Endothelial cell of umbilical vein (primary cell): ENCODE data around the gene CMSS1.

Source experiments
- EZH2 ChIP-seq: IDR thresholded peaks from 2 replicates; pipeline ENCODE4 v1.6.1; 2012; ENCODE audit warnings: borderline replicate concordance, low read depth, mild to moderate bottlenecking, moderate library complexity, low read length, inconsistent platforms; ENCODE audit not compliant: severe bottlenecking
- FOS ChIP-seq: IDR thresholded peaks from 2 replicates; pipeline ENCODE4 v1.6.1; 2011; ENCODE audit warnings: mild to moderate bottlenecking, low read length, moderate library complexity, borderline replicate concordance; ENCODE audit not compliant: insufficient read depth
- GATA2 ChIP-seq: IDR thresholded peaks from 2 replicates; pipeline ENCODE4 v1.7.0; 2011; ENCODE audit warnings: low read depth, mild to moderate bottlenecking, moderate library complexity, mixed read lengths, low read length; ENCODE audit not compliant: insufficient read length, insufficient read depth
- MYC ChIP-seq: IDR thresholded peaks from one replicate; pipeline ENCODE4 v1.6.1; 2011; ENCODE audit warnings: mild to moderate bottlenecking, low read depth, low read length
- POLR2A ChIP-seq: IDR thresholded peaks from 2 replicates; pipeline ENCODE4 v1.6.1; 2012; ENCODE audit warnings: low read depth, mild to moderate bottlenecking, control low read depth, low read length
- POLR2AphosphoS5 ChIP-seq: IDR thresholded peaks from 2 replicates; pipeline ENCODE4 v1.6.1; 2012; ENCODE audit warnings: low read depth, mild to moderate bottlenecking, control low read depth, low read length, moderate library complexity; ENCODE audit not compliant: insufficient read depth
- TF ChIP-seq, protein P1 (sequence below), 2 donors: IDR thresholded peaks; 1 replicate in 1 of 2; 2 replicates in 1 of 2; pipeline ENCODE4 v1.5.1; 2011; ENCODE audit warnings: low read length in 2 of 2, mild to moderate bottlenecking in 2 of 2, moderate library complexity in 2 of 2, control low read depth in 1 of 2, inconsistent platforms in 1 of 2, low read depth in 1 of 2; ENCODE audit not compliant: insufficient read depth in 1 of 2; ENCODE audit errors: extremely low read depth in 1 of 2
- TF ChIP-seq, protein P2 (sequence below): IDR thresholded peaks from 2 replicates; pipeline ENCODE4 v1.6.1; 2011; ENCODE audit not compliant: insufficient read depth, insufficient read length

DNA sequence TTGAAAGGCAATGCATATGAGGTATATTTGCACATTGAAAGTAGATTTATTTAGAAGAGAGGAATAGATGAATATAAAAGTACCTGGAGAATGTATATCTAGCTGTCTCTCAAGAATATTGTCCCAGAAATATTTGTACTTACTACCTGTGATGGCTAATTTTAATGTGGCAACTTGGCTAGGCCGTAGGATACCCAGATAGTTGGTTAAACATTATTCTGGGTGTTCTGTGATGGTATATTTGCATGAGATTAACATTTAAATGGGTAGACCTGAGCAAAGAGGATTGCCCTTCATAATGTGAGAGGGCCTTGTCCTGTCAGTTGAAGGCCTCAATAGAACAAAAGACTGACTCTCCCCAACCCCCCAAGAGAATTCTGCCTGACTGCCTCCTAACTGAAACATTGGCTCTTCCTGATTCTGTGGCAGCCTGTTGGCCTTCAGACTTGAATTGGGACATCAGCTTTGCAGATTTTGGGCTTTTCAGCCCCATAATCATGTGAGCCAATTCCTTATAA lies 366.0 kb downstream of the CMSS1 start:
- TF ChIP-seq POLR2A (no peak), POLR2AphosphoS5 (no peak), EZH2 (no peak), FOS (no peak), GATA2 (no peak), MYC (no peak)
- TF ChIP-seq, protein P1, sequence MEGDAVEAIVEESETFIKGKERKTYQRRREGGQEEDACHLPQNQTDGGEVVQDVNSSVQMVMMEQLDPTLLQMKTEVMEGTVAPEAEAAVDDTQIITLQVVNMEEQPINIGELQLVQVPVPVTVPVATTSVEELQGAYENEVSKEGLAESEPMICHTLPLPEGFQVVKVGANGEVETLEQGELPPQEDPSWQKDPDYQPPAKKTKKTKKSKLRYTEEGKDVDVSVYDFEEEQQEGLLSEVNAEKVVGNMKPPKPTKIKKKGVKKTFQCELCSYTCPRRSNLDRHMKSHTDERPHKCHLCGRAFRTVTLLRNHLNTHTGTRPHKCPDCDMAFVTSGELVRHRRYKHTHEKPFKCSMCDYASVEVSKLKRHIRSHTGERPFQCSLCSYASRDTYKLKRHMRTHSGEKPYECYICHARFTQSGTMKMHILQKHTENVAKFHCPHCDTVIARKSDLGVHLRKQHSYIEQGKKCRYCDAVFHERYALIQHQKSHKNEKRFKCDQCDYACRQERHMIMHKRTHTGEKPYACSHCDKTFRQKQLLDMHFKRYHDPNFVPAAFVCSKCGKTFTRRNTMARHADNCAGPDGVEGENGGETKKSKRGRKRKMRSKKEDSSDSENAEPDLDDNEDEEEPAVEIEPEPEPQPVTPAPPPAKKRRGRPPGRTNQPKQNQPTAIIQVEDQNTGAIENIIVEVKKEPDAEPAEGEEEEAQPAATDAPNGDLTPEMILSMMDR (IDR thresholded peaks at IDR 0.05; ENCODE audit: extremely low read depth in 1 of 2, insufficient read depth in 1 of 2, low read depth in 1 of 2, low read length in 2 of 2) = no peak
- TF ChIP-seq, protein P2, sequence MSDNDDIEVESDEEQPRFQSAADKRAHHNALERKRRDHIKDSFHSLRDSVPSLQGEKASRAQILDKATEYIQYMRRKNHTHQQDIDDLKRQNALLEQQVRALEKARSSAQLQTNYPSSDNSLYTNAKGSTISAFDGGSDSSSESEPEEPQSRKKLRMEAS = no peak
